Prostate gland (tissue), 2 donors: ENCODE data around the gene TMEM150B.

Experiments
- CTCF ChIP-seq, 4 experiments: fragments of 200-600 bp in 2 of 4; fragments of 450-650 bp in 2 of 4; sonication (generic) in 2 of 4; IDR thresholded peaks; 1 replicate in 3 of 4; 2 replicates in 1 of 4; pipeline ENCODE4 v1.5.1; 2016 to 2019; ENCODE audit warnings: antibody characterized with exemption in 4 of 4, mild to moderate bottlenecking in 2 of 4, moderate library complexity in 2 of 4
- POLR2A ChIP-seq: fragments of 450-650 bp; IDR thresholded peaks from one replicate; pipeline ENCODE4 v1.6.1; 2016; ENCODE audit warnings: antibody characterized with exemption, mild to moderate bottlenecking
- POLR2AphosphoS5 ChIP-seq: sonication (generic); formaldehyde crosslinking; IDR thresholded peaks from one replicate; pipeline ENCODE4 v1.6.1; 2017; ENCODE audit warnings: antibody characterized with exemption

- TF ChIP-seq POLR2AphosphoS5 (no peak), CTCF (IDR thresholded peaks at IDR 0.05) (no peak), POLR2A (no peak)
These were observed 15.7 kb downstream of the TMEM150B start for GRCh38 chr19:55309448-55309847.
